ENCODE measurements around the gene SBF2.

DNA sequence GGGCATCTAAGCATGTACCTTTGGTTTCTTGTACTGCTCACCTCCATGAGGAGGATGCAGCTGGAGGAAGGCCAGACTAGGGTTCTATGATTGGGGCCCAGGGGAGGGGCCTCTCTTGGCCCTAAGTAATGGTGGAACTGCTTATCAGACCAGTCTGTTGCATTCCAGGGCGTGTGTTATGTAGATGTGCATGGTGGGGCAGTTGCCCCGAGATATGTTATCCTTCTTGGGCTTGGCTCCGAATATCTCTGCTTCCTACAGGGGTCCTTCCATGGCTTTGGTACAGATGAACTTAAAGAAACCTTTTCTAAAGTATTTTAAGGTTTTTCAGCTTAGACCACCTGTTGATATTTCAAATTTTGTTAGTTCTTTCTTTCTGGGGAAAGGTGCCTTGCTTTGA is 504.1 kb downstream of the SBF2 start:
- TF ChIP-seq CTCF (IDR thresholded peaks at IDR 0.05; ENCODE audit: low read depth, low read length) (no peak), EZH2phosphoT487 (IDR thresholded peaks at IDR 0.05; ENCODE audit: low read depth) (no peak)
